KMS-11 (cell line): Measurements from ENCODE around the gene SIGLEC11.
"Not testable (repeated sequence)": the region's sequence is repeated elsewhere in the genome, so short reads cannot be mapped to it uniquely, and the experiment has no call there.

Experiments
- H2AFZ ChIP-seq: fragments of 200-600 bp; sonication (generic); 2 replicates; pipeline ENCODE4 v1.6.1; 2016; ENCODE audit warnings: antibody characterized with exemption, mixed run types, low read depth
- H3K27ac ChIP-seq: fragments of 200-600 bp; sonication (generic); 2 replicates; pipeline ENCODE4 v1.6.1; 2016; ENCODE audit warnings: mild to moderate bottlenecking, mixed run types
- H3K27me3 ChIP-seq: fragments of 200-600 bp; sonication (generic); 2 replicates; pipeline ENCODE4 v1.6.1; 2017; ENCODE audit warnings: mild to moderate bottlenecking, low read depth, mixed run types, moderate library complexity; ENCODE audit not compliant: insufficient read depth
- H3K36me3 ChIP-seq: fragments of 200-600 bp; sonication (generic); 2 replicates; pipeline ENCODE4 v1.6.1; 2017; ENCODE audit warnings: mild to moderate bottlenecking, mixed run types; ENCODE audit not compliant: insufficient read depth
- H3K4me1 ChIP-seq: fragments of 200-600 bp; sonication (generic); 2 replicates; pipeline ENCODE4 v1.6.1; 2016; ENCODE audit warnings: mild to moderate bottlenecking, low read depth, mixed run types; ENCODE audit not compliant: poor library complexity, severe bottlenecking
- H3K4me2 ChIP-seq: fragments of 200-600 bp; sonication (generic); 2 replicates; pipeline ENCODE4 v1.7.0; 2016; ENCODE audit warnings: mild to moderate bottlenecking, mixed run types
- H3K4me3 ChIP-seq: fragments of 200-600 bp; sonication (generic); IDR thresholded peaks from 2 replicates; pipeline ENCODE4 v1.6.1; 2017; ENCODE audit warnings: low read depth, low read length, mixed read lengths; ENCODE audit not compliant: insufficient read depth
- H3K79me2 ChIP-seq: fragments of 200-600 bp; sonication (generic); 2 replicates; pipeline ENCODE4 v1.6.1; 2016; ENCODE audit warnings: low read depth, mixed run types; ENCODE audit not compliant: insufficient read depth
- H3K9ac ChIP-seq: fragments of 200-600 bp; sonication (generic); 2 replicates; pipeline ENCODE4 v1.6.1; 2016; ENCODE audit warnings: mild to moderate bottlenecking, mixed run types
- H4K20me1 ChIP-seq: fragments of 200-600 bp; sonication (generic); 2 replicates; pipeline ENCODE4 v1.6.1; 2016; ENCODE audit warnings: mild to moderate bottlenecking, mixed run types; ENCODE audit not compliant: insufficient read depth
- TF ChIP-seq, protein P1 (sequence below): fragments of 200-600 bp; sonication (generic); conservative IDR thresholded peaks from 2 replicates; pipeline ENCODE4 v1.6.1; 2017; ENCODE audit warnings: low read depth, mild to moderate bottlenecking, antibody characterized with exemption, low read length, moderate library complexity, mixed read lengths

The SIGLEC11 gene

GRCh38 chr19:49950956-49951526, 9.9 kb downstream of the SIGLEC11 start:
- H3K4me2 ChIP-seq: no peak overlapping the region
- H2AFZ ChIP-seq: no peak overlapping the region
- H3K79me2 ChIP-seq: no peaks in the 10 kb centered on the region
- H3K4me3 ChIP-seq: no peak overlapping the region
- H3K36me3 ChIP-seq: no peaks in the 10 kb centered on the region
- no peaks in the 10 kb centered on the region for H4K20me1 ChIP-seq
- H3K4me1 ChIP-seq: no peaks in the 10 kb centered on the region
- no peak overlapping the region for H3K27ac ChIP-seq
- H3K9ac ChIP-seq: no peak overlapping the region
- H3K27me3 ChIP-seq: peaks cover 57% of the 10 kb centered on the region; the same call in 1 of the 2 replicates
- TF ChIP-seq, protein P1, sequence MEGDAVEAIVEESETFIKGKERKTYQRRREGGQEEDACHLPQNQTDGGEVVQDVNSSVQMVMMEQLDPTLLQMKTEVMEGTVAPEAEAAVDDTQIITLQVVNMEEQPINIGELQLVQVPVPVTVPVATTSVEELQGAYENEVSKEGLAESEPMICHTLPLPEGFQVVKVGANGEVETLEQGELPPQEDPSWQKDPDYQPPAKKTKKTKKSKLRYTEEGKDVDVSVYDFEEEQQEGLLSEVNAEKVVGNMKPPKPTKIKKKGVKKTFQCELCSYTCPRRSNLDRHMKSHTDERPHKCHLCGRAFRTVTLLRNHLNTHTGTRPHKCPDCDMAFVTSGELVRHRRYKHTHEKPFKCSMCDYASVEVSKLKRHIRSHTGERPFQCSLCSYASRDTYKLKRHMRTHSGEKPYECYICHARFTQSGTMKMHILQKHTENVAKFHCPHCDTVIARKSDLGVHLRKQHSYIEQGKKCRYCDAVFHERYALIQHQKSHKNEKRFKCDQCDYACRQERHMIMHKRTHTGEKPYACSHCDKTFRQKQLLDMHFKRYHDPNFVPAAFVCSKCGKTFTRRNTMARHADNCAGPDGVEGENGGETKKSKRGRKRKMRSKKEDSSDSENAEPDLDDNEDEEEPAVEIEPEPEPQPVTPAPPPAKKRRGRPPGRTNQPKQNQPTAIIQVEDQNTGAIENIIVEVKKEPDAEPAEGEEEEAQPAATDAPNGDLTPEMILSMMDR: no peak

DNA sequence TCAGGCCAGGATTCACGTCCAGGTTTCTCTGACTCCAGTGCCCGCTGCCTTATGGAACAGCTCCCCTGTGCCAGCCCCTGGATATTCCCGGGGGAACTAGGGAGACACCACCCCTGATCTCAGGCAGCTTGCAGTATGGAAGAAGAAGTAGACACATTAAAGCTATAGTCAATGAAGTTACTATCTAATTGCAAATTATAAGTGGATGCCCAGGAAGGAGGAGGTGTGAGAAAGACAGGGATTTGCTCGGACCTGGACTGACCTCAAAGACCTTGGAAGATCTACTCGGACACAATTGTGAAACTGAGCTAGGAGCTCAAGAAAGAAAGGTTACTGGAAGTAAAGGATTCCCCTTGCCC, 10.4 kb downstream of the SIGLEC11 start:
- Histone ChIP-seq H3K36me3 (no peaks in the 10 kb centered on the region), H3K4me3 (no peak overlapping the region)
- TF ChIP-seq, protein P1: no peak

GRCh38 chr19:49949742-49950589, 11.0 kb downstream of the SIGLEC11 start:
- Histone ChIP-seq H2AFZ (no peak overlapping the region), H3K9ac (no peak overlapping the region), H3K4me1 (no peaks in the 10 kb centered on the region), H3K27me3 (peaks cover 59% of the 10 kb centered on the region; the same call in 1 of the 2 replicates), H3K79me2 (no peaks in the 10 kb centered on the region), H3K27ac (no peak overlapping the region), H3K4me2 (no peak overlapping the region), H3K36me3 (no peaks in the 10 kb centered on the region), H3K4me3 (no peak overlapping the region), H4K20me1 (no peaks in the 10 kb centered on the region)
- TF ChIP-seq, protein P1: no peak

More for the DNA sequence above, 10.4 kb downstream of the SIGLEC11 start:
- H4K20me1 ChIP-seq: no peaks in the 10 kb centered on the region
- H3K79me2 ChIP-seq: no peaks in the 10 kb centered on the region
- no peak overlapping the region for H2AFZ ChIP-seq
- no peak overlapping the region for H3K9ac ChIP-seq
- no peak overlapping the region for H3K4me2 ChIP-seq
- peaks cover 56% of the 10 kb centered on the region; the same call in 1 of the 2 replicates for H3K27me3 ChIP-seq
- H3K27ac ChIP-seq: no peak overlapping the region
- no peaks in the 10 kb centered on the region for H3K4me1 ChIP-seq

- TF ChIP-seq, protein P1: no peak
- H3K4me1 ChIP-seq: no peaks in the 10 kb centered on the region
- no peaks in the 10 kb centered on the region for H3K36me3 ChIP-seq
- H3K4me2 ChIP-seq: no peak overlapping the region
- no peak overlapping the region for H2AFZ ChIP-seq
- H3K79me2 ChIP-seq: no peaks in the 10 kb centered on the region
- no peaks in the 10 kb centered on the region for H4K20me1 ChIP-seq
- peaks cover 60% of the 10 kb centered on the region; the same call in 1 of the 2 replicates for H3K27me3 ChIP-seq
- H3K9ac ChIP-seq: no peak overlapping the region
- H3K27ac ChIP-seq: no peak overlapping the region
- H3K4me3 ChIP-seq: no peak overlapping the region
Measured at GRCh38 chr19:49946415-49946814, 14.6 kb downstream of the SIGLEC11 start.

- not testable (repeated sequence) for H4K20me1 ChIP-seq, H2AFZ ChIP-seq, H3K27ac ChIP-seq, H3K4me3 ChIP-seq, H3K4me2 ChIP-seq, H3K79me2 ChIP-seq, H3K9ac ChIP-seq, H3K36me3 ChIP-seq, H3K4me1 ChIP-seq
- peaks cover 56% of the 10 kb centered on the region; the same call in 1 of the 2 replicates for H3K27me3 ChIP-seq
Measured at GRCh38 chr19:49944567-49944966, 16.4 kb downstream of the SIGLEC11 start.
